HT1080 (cell line): ENCODE results near the gene USP26. TPM values are rescaled to one million over a fixed set of nuclear protein-coding genes. Genes with fewer than 3 reads are reported as not detected.
"Not testable (repeated sequence)": the region's sequence is repeated elsewhere in the genome, so short reads cannot be mapped to it uniquely, and the experiment has no call there.

Source experiments
- DNase-seq: peaks from one replicate; pipeline ENCODE4 v3.0.0-alpha.2; 2015; ENCODE audit warnings: low read depth
- polyA plus RNA-seq, 2 experiments: library from polyadenylated mRNA; depleted of rRNA; stranded (reverse); fragments of >200 nt; gene quantifications; 2 replicates each; pipeline ENCODE4 v1.2.3, GENCODE V29; 2015
- total RNA-seq: library from RNA; depleted of rRNA; stranded (reverse); fragments of >200 nt; shearing (Covaris generic); gene quantifications from 2 replicates; pipeline ENCODE4 v1.2.3, GENCODE V29; 2014; rRNA removed

Gene USP26
- 19.4 and 20.9 TPM in 2 replicates for total RNA-seq
- polyA plus RNA-seq (2015; cell fraction: cytosol; rRNA removed) = 23.4 and 24.5 TPM in 2 replicates
- 55.2 and 56.5 TPM in 2 replicates for polyA plus RNA-seq (2015; cell fraction: nucleus; rRNA removed)

DNA sequence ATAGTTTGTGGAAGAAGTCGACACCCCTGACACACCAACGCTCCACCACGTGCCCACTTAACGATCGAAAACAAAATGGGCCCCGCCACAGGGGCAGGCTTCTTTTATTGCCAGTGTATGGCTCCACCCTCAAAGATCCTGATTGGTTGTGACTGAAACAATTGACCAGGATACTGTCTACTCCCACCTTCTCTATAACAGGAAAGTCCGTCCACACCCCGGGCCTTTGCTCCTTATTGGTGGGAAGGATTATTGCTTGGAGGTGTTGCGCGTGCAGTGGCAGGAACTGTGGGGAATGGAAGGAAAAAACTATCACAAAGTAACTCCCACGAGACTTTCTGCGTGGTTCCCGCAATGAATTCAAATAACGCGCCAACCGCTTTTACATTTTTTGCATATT, at the start of gene USP26:
TSS of gene USP26 (minus strand) at position 79 of the 400 bp plus-strand sequence. CDS start 68,889 bp downstream, outside the sequence.
- peak; percentile 91 for DNase-seq

- no peak for DNase-seq
Measured at GRCh38 chrX:133134282-133134681, 37.4 kb upstream of the USP26 start.

DNA sequence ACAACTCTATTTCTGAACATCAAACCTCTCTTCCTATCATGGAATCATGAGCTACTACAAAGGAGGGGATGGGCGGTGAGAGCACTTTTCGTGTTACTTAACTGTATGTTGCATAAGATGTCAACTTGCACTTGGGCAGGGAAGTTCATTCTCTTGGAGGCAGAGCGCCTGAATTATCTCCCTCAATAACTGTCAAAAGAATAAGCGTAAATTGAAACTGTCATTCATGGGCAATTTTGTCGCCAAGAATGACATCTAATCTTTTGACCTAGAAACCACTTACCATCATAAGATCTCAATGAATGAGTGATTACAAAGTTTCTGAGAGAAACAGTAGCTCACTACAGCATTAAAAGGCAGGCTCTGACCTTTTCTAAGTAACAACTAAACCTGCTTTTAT, 23.5 kb upstream of the USP26 start:
- DNase-seq = no peak

DNA sequence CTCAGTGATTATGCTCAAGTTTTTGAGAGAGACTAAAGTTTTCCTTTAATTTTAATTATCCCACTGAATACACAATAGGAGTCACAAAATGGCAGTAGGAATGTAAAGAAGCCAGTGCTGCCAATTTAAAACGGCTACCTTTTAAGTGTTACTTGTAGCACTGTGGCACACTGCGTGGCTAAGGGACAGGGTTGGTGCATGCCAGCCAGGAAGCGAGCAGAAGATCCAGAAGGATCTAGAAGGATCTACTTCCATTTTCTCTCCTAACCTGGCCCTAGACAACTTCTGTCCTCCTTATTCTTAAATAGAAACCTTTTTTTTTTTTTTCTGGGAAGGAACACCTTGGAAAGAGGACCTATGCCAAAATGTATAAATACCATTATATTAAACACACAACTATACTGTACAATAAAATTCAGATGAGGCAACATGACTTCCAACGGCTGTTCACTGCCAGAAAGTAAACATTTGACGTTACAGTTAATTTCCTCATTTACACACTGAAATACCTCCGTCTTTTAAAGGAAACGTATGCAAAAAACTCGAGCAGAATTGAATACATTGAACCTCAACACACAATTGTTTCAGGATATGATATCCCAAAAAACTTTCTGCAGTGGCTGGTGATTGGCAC, 2.7 kb downstream of the USP26 start:
- DNase-seq = no peak

DNA sequence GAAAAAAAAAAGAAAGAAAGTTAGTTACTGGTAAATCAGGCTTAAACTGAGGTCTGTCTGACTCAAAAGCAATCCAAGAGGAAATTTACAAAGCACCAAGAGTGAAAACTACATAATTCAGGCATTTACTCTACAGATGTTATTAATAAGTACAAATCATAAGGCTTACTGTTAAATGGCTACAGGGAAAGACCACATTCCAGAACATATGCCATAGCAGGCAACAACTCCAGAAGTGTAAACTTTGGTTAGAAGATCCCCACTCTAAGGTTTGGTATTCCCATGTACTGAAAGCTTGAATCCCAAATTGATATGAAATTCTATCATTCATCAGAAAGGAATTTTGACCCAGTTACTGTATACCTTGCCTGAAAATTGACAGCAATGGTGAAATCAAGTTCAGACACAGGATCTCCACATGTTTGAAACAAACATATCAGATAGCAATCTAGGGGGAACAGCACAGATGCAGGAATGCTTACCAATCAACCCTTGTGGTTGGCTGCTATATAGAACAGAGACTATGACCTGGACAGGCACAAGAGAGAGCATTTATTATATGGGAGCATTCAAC, 6.6 kb downstream of the USP26 start:
- no peak for DNase-seq

GRCh38 chrX:133089411-133089810, 7.5 kb downstream of the USP26 start:
- DNase-seq = no peak

- no peak for DNase-seq
Measured at GRCh38 chrX:133085785-133086184, 11.1 kb downstream of the USP26 start.

GRCh38 chrX:133085056-133085455, 11.9 kb downstream of the USP26 start:
- DNase-seq = not testable (repeated sequence)

- no peak for DNase-seq
Measured at GRCh38 chrX:133083899-133084298, 13.0 kb downstream of the USP26 start.

- DNase-seq = no peak
Measured at GRCh38 chrX:133081990-133082389, 14.9 kb downstream of the USP26 start.

GRCh38 chrX:133077856-133078255, 19.1 kb downstream of the USP26 start:
- DNase-seq = peak; percentile 57

GRCh38 chrX:133072566-133072965, 24.3 kb downstream of the USP26 start:
- no peak for DNase-seq

- no peak for DNase-seq
Measured at GRCh38 chrX:133068461-133068860, 28.4 kb downstream of the USP26 start.

GRCh38 chrX:133056341-133056740, 40.6 kb downstream of the USP26 start:
- peak; percentile 44 for DNase-seq

GRCh38 chrX:133054761-133055405, 42.0 kb downstream of the USP26 start:
- no peak for DNase-seq

GRCh38 chrX:133053861-133054598, 42.9 kb downstream of the USP26 start:
- peak; percentile 57 for DNase-seq

DNA sequence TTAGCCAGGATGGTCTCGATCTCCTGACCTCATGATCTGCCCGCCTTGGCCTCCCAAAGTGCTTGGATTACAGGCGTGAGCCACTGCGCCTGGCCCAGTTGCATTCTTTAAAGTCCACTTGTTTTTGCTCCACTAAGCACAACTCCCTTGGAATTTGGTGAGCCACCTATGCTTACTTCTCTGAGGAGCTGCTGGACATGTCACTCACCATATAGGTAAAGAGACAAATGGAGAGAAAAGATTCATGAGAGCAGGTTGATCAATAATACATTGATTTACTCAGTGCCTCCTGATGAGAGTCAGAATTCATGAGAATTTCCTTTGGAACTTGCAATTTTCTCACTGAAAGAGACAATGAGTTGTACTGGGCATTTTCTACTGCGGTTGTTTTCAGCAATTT, 48.2 kb downstream of the USP26 start:
- no peak for DNase-seq

DNA sequence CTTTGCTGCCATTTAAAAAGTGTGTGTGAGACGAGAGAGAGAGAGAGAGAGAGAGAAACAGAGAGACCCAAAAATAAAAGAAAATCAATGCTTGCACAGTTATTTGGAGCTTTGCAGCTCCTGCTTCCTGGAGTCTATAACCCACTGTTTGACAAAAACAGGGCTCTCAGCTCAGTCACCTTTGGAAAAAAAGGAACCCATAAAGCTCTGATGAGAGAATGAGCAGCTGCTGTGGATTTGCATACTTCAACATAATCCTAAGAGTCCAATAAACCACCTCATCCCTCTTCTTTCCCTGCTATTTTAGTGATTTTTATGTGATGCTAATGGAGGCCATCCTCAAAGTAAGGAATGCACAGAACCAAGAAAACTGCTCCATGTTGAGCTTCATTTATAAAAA, 50.3 kb downstream of the USP26 start:
- DNase-seq = no peak

DNA sequence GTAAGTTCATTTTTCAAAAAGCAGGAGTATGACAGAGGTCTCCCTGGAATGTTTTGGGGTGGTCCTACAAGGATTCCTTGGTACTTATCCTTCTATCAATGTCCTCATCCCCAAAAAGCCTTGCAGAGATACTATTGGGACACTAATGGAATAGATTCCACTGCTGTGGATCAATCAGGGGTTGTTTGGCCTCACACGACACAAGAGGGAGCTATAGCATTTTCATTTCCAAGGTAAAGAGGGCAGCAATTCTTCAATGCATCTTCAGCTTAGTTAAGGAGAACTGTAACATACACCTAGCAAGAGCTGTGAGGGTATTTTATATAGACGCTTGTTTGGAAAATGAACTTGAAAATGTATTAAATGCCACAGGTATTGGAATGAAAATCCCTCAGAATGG, 50.9 kb downstream of the USP26 start:
- no peak for DNase-seq

- not testable (repeated sequence) for DNase-seq
Measured at GRCh38 chrX:133044145-133044786, 52.6 kb downstream of the USP26 start.

- DNase-seq = no peak
Measured at GRCh38 chrX:133042260-133042659, 54.6 kb downstream of the USP26 start.
